ENCODE data around the gene VTI1A. TPM values are rescaled to one million over a fixed set of nuclear protein-coding genes. Genes with fewer than 3 reads are reported as not detected.
"Not testable (repeated sequence)": the region's sequence is repeated elsewhere in the genome, so short reads cannot be mapped to it uniquely, and the experiment has no call there.

The VTI1A gene
- polyA plus RNA-seq, 1 donor from 2014 or later: 28.7 TPM

GRCh38 chr10:112539340-112539739, 92.3 kb downstream of the VTI1A start:
- TF ChIP-seq TAF1 (IDR thresholded peaks at IDR 0.05; ENCODE audit: low read depth): no peak

GRCh38 chr10:112542823-112543222, 95.8 kb downstream of the VTI1A start:
- not testable (repeated sequence) for H3K9ac ChIP-seq (ENCODE audit: low read length); H4K20me1 ChIP-seq (ENCODE audit: insufficient read depth); H3F3A ChIP-seq (ENCODE audit: insufficient read depth, low read length, poor library complexity, severe bottlenecking); H2AFZ ChIP-seq (ENCODE audit: low read depth, low read length); H3K27ac ChIP-seq (ENCODE audit: low read length); H3K9me2 ChIP-seq (ENCODE audit: insufficient read depth, low read length); H3K36me3 ChIP-seq (ENCODE audit: insufficient read depth, low read length); H3K9me3 ChIP-seq (ENCODE audit: low read length); H3K79me2 ChIP-seq (replicated peaks; ENCODE audit: insufficient read depth, low read length); H3K4me2 ChIP-seq (ENCODE audit: low read length); H3K27me3 ChIP-seq (ENCODE audit: insufficient read depth, low read depth, low read length); H3K4me3 ChIP-seq (ENCODE audit: low read length)

More at GRCh38 chr10:112539340-112539739, 92.3 kb downstream of the VTI1A start:
- H3K27me3 ChIP-seq (ENCODE audit: insufficient read depth, low read depth, low read length): no peaks in the 10 kb centered on the region
- no peaks in the 10 kb centered on the region for H3K79me2 ChIP-seq (replicated peaks; ENCODE audit: insufficient read depth, low read length)
- H3K36me3 ChIP-seq (ENCODE audit: insufficient read depth, low read length): no peaks in the 10 kb centered on the region
- H3K27ac ChIP-seq (ENCODE audit: low read length): no peak overlapping the region
- H3F3A ChIP-seq (ENCODE audit: insufficient read depth, low read length, poor library complexity, severe bottlenecking): no peaks in the 10 kb centered on the region
- H3K9me3 ChIP-seq (ENCODE audit: low read length): no peaks in the 10 kb centered on the region
- H3K4me3 ChIP-seq (ENCODE audit: low read length): no peak overlapping the region
- no peaks in the 10 kb centered on the region for H4K20me1 ChIP-seq (ENCODE audit: insufficient read depth)
- H3K4me2 ChIP-seq (ENCODE audit: low read length): no peak overlapping the region
- no peak overlapping the region for H3K9ac ChIP-seq (ENCODE audit: low read length)
- H2AFZ ChIP-seq (ENCODE audit: low read depth, low read length): no peak overlapping the region
- H3K9me2 ChIP-seq (ENCODE audit: insufficient read depth, low read length): no peaks in the 10 kb centered on the region

GRCh38 chr10:112546474-112546873, 99.5 kb downstream of the VTI1A start:
- Histone ChIP-seq H3K27me3 (ENCODE audit: insufficient read depth, low read depth, low read length) (no peaks in the 10 kb centered on the region), H2AFZ (ENCODE audit: low read depth, low read length) (no peak overlapping the region), H3K4me2 (ENCODE audit: low read length) (no peak overlapping the region), H3K27ac (ENCODE audit: low read length) (no peak overlapping the region), H3K4me3 (ENCODE audit: low read length) (no peak overlapping the region), H3K79me2 (replicated peaks; ENCODE audit: insufficient read depth, low read length) (no peaks in the 10 kb centered on the region), H4K20me1 (ENCODE audit: insufficient read depth) (no peaks in the 10 kb centered on the region), H3K9me2 (ENCODE audit: insufficient read depth, low read length) (no peaks in the 10 kb centered on the region), H3K9me3 (ENCODE audit: low read length) (no peaks in the 10 kb centered on the region), H3F3A (ENCODE audit: insufficient read depth, low read length, poor library complexity, severe bottlenecking) (no peaks in the 10 kb centered on the region), H3K36me3 (ENCODE audit: insufficient read depth, low read length) (no peaks in the 10 kb centered on the region), H3K9ac (ENCODE audit: low read length) (no peak overlapping the region)
- TF ChIP-seq EP300 (conservative IDR thresholded peaks at IDR 0.05; ENCODE audit: poor library complexity, severe bottlenecking) (no peak), CTCF (IDR thresholded peaks at IDR 0.05; ENCODE audit: poor library complexity, severe bottlenecking) (no peak), SMC3 (conservative IDR thresholded peaks at IDR 0.05; ENCODE audit: poor library complexity) (no peak), MXI1 (conservative IDR thresholded peaks at IDR 0.05; ENCODE audit: poor library complexity, severe bottlenecking) (no peak), RAD21 (conservative IDR thresholded peaks at IDR 0.05) (no peak), POLR2AphosphoS5 (IDR thresholded peaks at IDR 0.05) (no peak), EZH2 (IDR thresholded peaks at IDR 0.05; ENCODE audit: borderline replicate concordance, insufficient read depth, low read length, poor library complexity, severe bottlenecking) (no peak), TAF1 (IDR thresholded peaks at IDR 0.05; ENCODE audit: low read depth) (no peak)
- TF ChIP-seq, protein P1, sequence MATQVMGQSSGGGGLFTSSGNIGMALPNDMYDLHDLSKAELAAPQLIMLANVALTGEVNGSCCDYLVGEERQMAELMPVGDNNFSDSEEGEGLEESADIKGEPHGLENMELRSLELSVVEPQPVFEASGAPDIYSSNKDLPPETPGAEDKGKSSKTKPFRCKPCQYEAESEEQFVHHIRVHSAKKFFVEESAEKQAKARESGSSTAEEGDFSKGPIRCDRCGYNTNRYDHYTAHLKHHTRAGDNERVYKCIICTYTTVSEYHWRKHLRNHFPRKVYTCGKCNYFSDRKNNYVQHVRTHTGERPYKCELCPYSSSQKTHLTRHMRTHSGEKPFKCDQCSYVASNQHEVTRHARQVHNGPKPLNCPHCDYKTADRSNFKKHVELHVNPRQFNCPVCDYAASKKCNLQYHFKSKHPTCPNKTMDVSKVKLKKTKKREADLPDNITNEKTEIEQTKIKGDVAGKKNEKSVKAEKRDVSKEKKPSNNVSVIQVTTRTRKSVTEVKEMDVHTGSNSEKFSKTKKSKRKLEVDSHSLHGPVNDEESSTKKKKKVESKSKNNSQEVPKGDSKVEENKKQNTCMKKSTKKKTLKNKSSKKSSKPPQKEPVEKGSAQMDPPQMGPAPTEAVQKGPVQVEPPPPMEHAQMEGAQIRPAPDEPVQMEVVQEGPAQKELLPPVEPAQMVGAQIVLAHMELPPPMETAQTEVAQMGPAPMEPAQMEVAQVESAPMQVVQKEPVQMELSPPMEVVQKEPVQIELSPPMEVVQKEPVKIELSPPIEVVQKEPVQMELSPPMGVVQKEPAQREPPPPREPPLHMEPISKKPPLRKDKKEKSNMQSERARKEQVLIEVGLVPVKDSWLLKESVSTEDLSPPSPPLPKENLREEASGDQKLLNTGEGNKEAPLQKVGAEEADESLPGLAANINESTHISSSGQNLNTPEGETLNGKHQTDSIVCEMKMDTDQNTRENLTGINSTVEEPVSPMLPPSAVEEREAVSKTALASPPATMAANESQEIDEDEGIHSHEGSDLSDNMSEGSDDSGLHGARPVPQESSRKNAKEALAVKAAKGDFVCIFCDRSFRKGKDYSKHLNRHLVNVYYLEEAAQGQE (IDR thresholded peaks at IDR 0.05; ENCODE audit: borderline replicate concordance): no peak
